HepG2 (cell line): Measurements from ENCODE around the gene CPSF7. TPM values are rescaled to one million over a fixed set of nuclear protein-coding genes. Genes with fewer than 3 reads are reported as not detected.

Experiments used
- ATAC-seq: fragments of 200-7000 bp; cut with Tn5 transposase; 3 replicates; pipeline ENCODE4 v1.9.1; 2020; ENCODE audit warnings: mild to moderate bottlenecking, moderate library complexity
- BruUV-seq: library from RNA; stranded (reverse); fragments of 400-500 nt; replicated peaks from 2 replicates; lab custom pipeline; 2021; lab: Mats Ljungman, UMichigan
- CTCF ChIA-PET: fragments of 300-600 bp; formaldehyde crosslinking; extraction: SDS; loops from one replicate; lab custom pipeline; 2021; ENCODE audit warnings: low total read pairs, inconsistent platforms, low intra/inter-chr PET ratio; lab: Yijun Ruan, JAX
- POLR2A ChIA-PET: fragments of 350-600 bp; sonication (Branson Sonifier 250); formaldehyde crosslinking; loops from one replicate; lab custom pipeline; 2020; ENCODE audit warnings: antibody characterized with exemption, inconsistent platforms; lab: Yijun Ruan, JAX
- DNase-seq: peaks from one replicate; pipeline ENCODE4 v3.0.0-alpha.2; 2015; ENCODE audit warnings: low spot score
- FAIRE-seq: peaks from 3 replicates; lab custom pipeline; 2011; peaks lifted over from hg19 to GRCh38; lab: Jason Lieb, UNC
- H2AFZ ChIP-seq: one replicate; pipeline ENCODE4 v1.6.1; 2011; ENCODE audit warnings: low read length, inconsistent platforms
- H3K27ac ChIP-seq: fragments of 300-600 bp; 3 replicates; pipeline ENCODE4 v1.8.0; 2011; ENCODE audit warnings: mixed run types, mild to moderate bottlenecking, mixed read lengths, low read length, inconsistent platforms; ENCODE audit not compliant: insufficient read depth; ENCODE audit errors: extremely low read length
- H3K27me3 ChIP-seq, 2 experiments: fragments of 200-600 bp in 1 of 2; 2 replicates in 1 of 2; 3 replicates in 1 of 2; pipeline versions ENCODE4 v1.6.0 to v1.8.0; 2011; ENCODE audit warnings: low read length in 2 of 2, mild to moderate bottlenecking in 2 of 2, moderate library complexity in 2 of 2, inconsistent platforms in 1 of 2; ENCODE audit not compliant: insufficient read depth in 2 of 2, control insufficient read depth in 1 of 2
- H3K36me3 ChIP-seq, 2 experiments: fragments of 200-600 bp in 1 of 2; replicated peaks in 1 of 2; 2 replicates in 1 of 2; 3 replicates in 1 of 2; pipeline versions ENCODE4 v1.5.1 to v1.8.0; 2011; ENCODE audit warnings: low read length in 2 of 2, inconsistent platforms in 1 of 2; ENCODE audit not compliant: insufficient read depth in 2 of 2, control insufficient read depth in 1 of 2
- H3K4me1 ChIP-seq: 2 replicates; pipeline ENCODE4 v1.5.1; 2012; ENCODE audit warnings: low read length, inconsistent platforms; ENCODE audit not compliant: insufficient read depth
- H3K4me2 ChIP-seq: 2 replicates; pipeline ENCODE4 v1.6.0; 2011; ENCODE audit warnings: low read depth, low read length, inconsistent platforms
- H3K4me3 ChIP-seq, 3 experiments: fragments of 200-600 bp in 1 of 3; sonication (generic), shearing (Covaris generic) in 1 of 3; replicated peaks in 1 of 3; 2 replicates each; pipeline ENCODE4 v1.5.1; 2011 to 2016; ENCODE audit warnings: low read length in 3 of 3, inconsistent platforms in 2 of 3, low read depth in 2 of 3, mild to moderate bottlenecking in 2 of 3, control low read depth in 1 of 3, mixed read lengths in 1 of 3; ENCODE audit not compliant: insufficient read depth in 1 of 3
- H3K79me2 ChIP-seq: one replicate; pipeline ENCODE4 v1.6.1; 2011; ENCODE audit warnings: low read length, inconsistent platforms; ENCODE audit not compliant: insufficient read depth
- H3K9ac ChIP-seq: 2 replicates; pipeline ENCODE4 v1.6.0; 2011; ENCODE audit warnings: mild to moderate bottlenecking, low read depth, low read length, inconsistent platforms; ENCODE audit not compliant: insufficient read depth
- H3K9me3 ChIP-seq: 2 replicates; pipeline ENCODE4 v1.5.1; 2012; ENCODE audit warnings: mild to moderate bottlenecking, low read length
- H4K20me1 ChIP-seq: 2 replicates; pipeline ENCODE4 v1.6.0; 2011; ENCODE audit warnings: inconsistent platforms, mild to moderate bottlenecking, low read length, moderate library complexity; ENCODE audit not compliant: insufficient read depth
- ATF1 ChIP-seq: IDR thresholded peaks from 2 replicates; pipeline ENCODE4 v1.6.1; 2016; ENCODE audit warnings: mild to moderate bottlenecking, control low read depth
- BCL6 ChIP-seq: IDR thresholded peaks from 2 replicates; pipeline ENCODE4 v1.6.1; 2016; ENCODE audit warnings: missing genetic modification reagents, missing compliant biosample characterization
- ELK4 ChIP-seq: sonication (generic); formaldehyde crosslinking; IDR thresholded peaks from 2 replicates; pipeline ENCODE4 v1.9.0; 2021; ENCODE audit warnings: missing genetic modification reagents, borderline replicate concordance
- EZH2 ChIP-seq: conservative IDR thresholded peaks from 2 replicates; pipeline ENCODE4 v1.6.1; 2012; ENCODE audit warnings: mild to moderate bottlenecking, low read depth, low read length, moderate library complexity
- POLR2A ChIP-seq, 2 experiments: IDR thresholded peaks; 2 replicates each; pipeline ENCODE4 v1.6.1; 2011; ENCODE audit warnings: low read depth in 2 of 2, low read length in 2 of 2, mild to moderate bottlenecking in 1 of 2, moderate library complexity in 1 of 2; ENCODE audit not compliant: insufficient read depth in 1 of 2
- POLR2G ChIP-seq: fragments of 200-400 bp; formaldehyde crosslinking; IDR thresholded peaks from 2 replicates; pipeline ENCODE4 v1.6.1; 2018; ENCODE audit warnings: mild to moderate bottlenecking, low read depth, low read length, moderate library complexity
- RBM22 ChIP-seq: fragments of 200-400 bp; formaldehyde crosslinking; optimal IDR thresholded peaks from 2 replicates; pipeline ENCODE3; 2017; ENCODE audit warnings: mild to moderate bottlenecking, low read length, moderate library complexity
- TFAP4 ChIP-seq: sonication (generic); IDR thresholded peaks from 2 replicates; pipeline ENCODE4 v1.6.1; 2016; ENCODE audit warnings: low read depth, borderline replicate concordance
- ZNF333 ChIP-seq: sonication (generic); formaldehyde crosslinking; IDR thresholded peaks from 2 replicates; pipeline ENCODE4 v1.4.0; 2020; ENCODE audit warnings: mild to moderate bottlenecking, missing genetic modification reagents, borderline replicate concordance
- ZNF607 ChIP-seq: sonication (generic); formaldehyde crosslinking; IDR thresholded peaks from 2 replicates; pipeline ENCODE4 v1.5.1; 2020; ENCODE audit warnings: missing genetic modification reagents, mild to moderate bottlenecking, borderline replicate concordance
- WGBS: methylation state at CpG from one replicate; pipeline ENCODE4 v1.1.6; 2017; ENCODE audit warnings: low lambda C conversion rate; 5-methylcytosine and 5-hydroxymethylcytosine counted together
- in situ Hi-C: cut with HindIII; loops from 2 replicates; pipeline ENCODE4 v1.10.0; 2017; ENCODE audit warnings: low pct_unique_long_range_greater_than_20kb; ENCODE audit not compliant: extremely low pct_ligation_motif_present
- intact Hi-C: fragments of 100-400 bp; cut with micrococcal nuclease; formaldehyde crosslinking; loops from one replicate; pipeline ENCODE4 v1.10.0; 2022; ENCODE audit not compliant: unreplicated experiment
- polyA plus RNA-seq, 8 experiments: library from polyadenylated mRNA; depleted of rRNA in 3 of 8; stranded (reverse) in 7 of 8; unstranded in 1 of 8; fragments of >200 nt; fragmentation: Illumina TruSeq in 4 of 8; extraction: Trizol in 4 of 8; gene quantifications; 2 replicates each; pipeline versions ENCODE4 v1.2.1 to v1.2.3, GENCODE V29; 2011 to 2016; ENCODE audit warnings: low read depth in 4 of 8, missing spikeins in 1 of 8, mixed read lengths in 1 of 8; ENCODE audit not compliant: insufficient read depth in 1 of 8
- total RNA-seq, 5 experiments: library from RNA; depleted of rRNA; stranded (reverse); fragments of >200 nt; fragmentation: Illumina TruSeq; extraction: Trizol; gene quantifications; 2 replicates each; pipeline ENCODE4 v1.2.3, GENCODE V29; 2016; ENCODE audit warnings: low read depth in 1 of 5

Gene CPSF7
- total and polyA plus RNA-seq, 2 of the 13 experiments (the other 11 are each of a cell fraction or from before 2014, with no cell fraction given), result 34.1 to 36.8 TPM

DNA sequence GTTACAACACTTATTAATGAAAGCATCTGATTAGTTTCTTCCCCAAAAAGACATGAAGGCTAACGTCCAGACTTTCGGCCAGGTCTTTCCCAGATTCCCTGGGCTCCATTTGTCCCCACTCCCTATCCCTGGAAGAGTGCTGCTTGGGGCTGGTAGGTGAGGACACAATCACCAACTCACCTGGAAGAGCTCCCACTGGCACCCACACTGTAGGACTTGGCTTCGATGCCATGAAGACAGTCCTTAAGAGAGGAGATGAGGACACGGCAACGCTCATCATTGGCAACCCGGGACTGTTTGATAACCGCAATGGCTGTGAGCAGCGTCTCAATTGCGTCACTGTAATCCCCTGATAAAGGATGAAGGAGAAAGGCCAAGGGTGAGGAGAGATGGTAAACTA, 18.2 kb downstream of the CPSF7 start:
- H3K9ac ChIP-seq, result no peak overlapping the region
- H3K79me2 ChIP-seq, result no peaks in the 10 kb centered on the region
- no peak for TF ChIP-seq ZNF607
- peak; percentile 75 for TF ChIP-seq RBM22
- 0 out of 2 replicates have a peak, but pooled peaks have one; percentile 36 for TF ChIP-seq POLR2G
- TF ChIP-seq POLR2A (IDR thresholded peaks at IDR 0.05; ENCODE audit: insufficient read depth in 1 of 2, low read depth in 2 of 2, low read length in 2 of 2), result 0 out of 4 replicates have a peak, but pooled peaks of 1 of the 2 experiments have one; percentile 23
- BruUV-seq, result no TSS peak
- no peak overlapping the region for H3K4me3 ChIP-seq
- no peaks in the 10 kb centered on the region for H4K20me1 ChIP-seq
- no peaks in the 10 kb centered on the region for H3K9me3 ChIP-seq
- intact Hi-C loops (no loop called here), in situ Hi-C loops (no loop called here)
- no peak for DNase-seq
- no peak overlapping the region for H2AFZ ChIP-seq
- 86% methylated on average over 9 of the region's 9 CpGs for WGBS
- POLR2A ChIA-PET, result interaction anchor here (1.8 kb wide), 1 partner anchor 18 kb away, joined by 7 read pairs; the partner anchor contains the start of genes CPSF7 and SDHAF2
- CTCF ChIA-PET, result no interaction called here
- H3K36me3 ChIP-seq, result peaks cover 38 to 91% of the 10 kb centered on the region in 2 experiments
- no peaks in the 10 kb centered on the region for H3K27me3 ChIP-seq
- H3K4me1 ChIP-seq, result no peaks in the 10 kb centered on the region
- no peak for FAIRE-seq
- H3K27ac ChIP-seq, result no peak overlapping the region
- H3K4me2 ChIP-seq, result no peak overlapping the region
- ATAC-seq, result no peak

GRCh38 chr11:61406991-61407728, 22.6 kb downstream of the CPSF7 start:
- H3K36me3 ChIP-seq, result peaks cover 45 to 89% of the 10 kb centered on the region in 2 experiments
- FAIRE-seq, result no peak
- TF ChIP-seq ELK4 (no peak), EZH2 (no peak), ZNF333 (CRISPR knock-in tag) (no peak), ZNF607 (no peak), BCL6 (CRISPR knock-in tag) (no peak), TFAP4 (no peak), ATF1 (no peak)
- TF ChIP-seq, all 625 proteins: peak for 0
- H3K27ac ChIP-seq, result no peak overlapping the region
- 100% methylated on average over 4 of the region's 5 CpGs for WGBS
- intact Hi-C loops, result no loop called here
- H3K9ac ChIP-seq, result no peak overlapping the region
- no TSS peak for BruUV-seq
- H3K4me1 ChIP-seq, result no peaks in the 10 kb centered on the region
- no peak for DNase-seq
- in situ Hi-C loops, result no loop called here
- ATAC-seq, result no peak
- H3K4me3 ChIP-seq, result no peak overlapping the region
- H2AFZ ChIP-seq, result no peak overlapping the region
- H3K9me3 ChIP-seq, result no peaks in the 10 kb centered on the region
- ChIA-PET CTCF (no interaction called here), POLR2A (no interaction called here)
- H3K79me2 ChIP-seq, result no peaks in the 10 kb centered on the region
- H4K20me1 ChIP-seq, result no peaks in the 10 kb centered on the region
- H3K27me3 ChIP-seq, result no peaks in the 10 kb centered on the region
- no peak overlapping the region for H3K4me2 ChIP-seq
